H1 (cell line): ENCODE data around the gene CALML4. TPM values are rescaled to one million over a fixed set of nuclear protein-coding genes. Genes with fewer than 3 reads are reported as not detected.
A peak's percentile ranks its signal among the peaks of the same experiment; 100 is the strongest.

Source experiments
- CTCF ChIA-PET: fragments of 300-600 bp; sonication (Branson Sonifier 250); formaldehyde crosslinking; loops from one replicate; lab custom pipeline; 2021; ENCODE audit not compliant: partially characterized antibody; lab: Charles Lee
- POLR2A ChIA-PET: fragments of 300-600 bp; sonication (Branson Sonifier 250); formaldehyde crosslinking; loops from one replicate; lab custom pipeline; 2021; ENCODE audit warnings: inconsistent platforms; ENCODE audit not compliant: partially characterized antibody; lab: Charles Lee
- DNase-seq, 2 experiments: peaks; one replicate each; pipeline versions ENCODE4 v3.0.0 to v3.0.0-alpha.2; 2010 to 2022; ENCODE audit warnings: low spot score in 2 of 2, low read depth in 1 of 2, mixed read lengths in 1 of 2
- FAIRE-seq: peaks from 2 replicates; lab custom pipeline; 2011; peaks lifted over from hg19 to GRCh38; lab: Jason Lieb, UNC
- H2AFZ ChIP-seq: 2 replicates; pipeline ENCODE4 v1.8.1; 2012; ENCODE audit warnings: low read length, inconsistent platforms
- H2AK5ac ChIP-seq: 2 replicates; pipeline ENCODE4 v1.6.1; 2013; ENCODE audit warnings: low read depth, low read length
- H2BK120ac ChIP-seq: replicated peaks from 2 replicates; pipeline ENCODE3; 2013; ENCODE audit warnings: low read depth, low read length, inconsistent platforms
- H2BK12ac ChIP-seq: 2 replicates; pipeline ENCODE4 v1.6.1; 2013; ENCODE audit warnings: low read depth, low read length
- H2BK15ac ChIP-seq: 2 replicates; pipeline ENCODE4 v1.6.1; 2013; ENCODE audit warnings: low read length
- H2BK20ac ChIP-seq: 2 replicates; pipeline ENCODE4 v1.6.1; 2013; ENCODE audit warnings: low read length
- H2BK5ac ChIP-seq: 2 replicates; pipeline ENCODE4 v1.6.1; 2013; ENCODE audit warnings: low read depth, low read length
- H3K14ac ChIP-seq: 2 replicates; pipeline ENCODE4 v1.6.1; 2013; ENCODE audit warnings: inconsistent platforms; ENCODE audit not compliant: insufficient read length
- H3K18ac ChIP-seq: 2 replicates; pipeline ENCODE4 v1.6.1; 2013; ENCODE audit warnings: low read length; ENCODE audit errors: extremely low read depth
- H3K23ac ChIP-seq: 2 replicates; pipeline ENCODE4 v1.6.1; 2013; ENCODE audit warnings: inconsistent platforms; ENCODE audit not compliant: insufficient read length
- H3K23me2 ChIP-seq: 2 replicates; pipeline ENCODE4 v1.6.1; 2013; ENCODE audit warnings: low read depth, low read length
- H3K27ac ChIP-seq: 2 replicates; pipeline ENCODE4 v1.6.1; 2011; ENCODE audit warnings: low read depth, low read length, inconsistent platforms
- H3K27me3 ChIP-seq, 4 experiments: replicated peaks in 1 of 4; 1 replicate in 1 of 4; 2 replicates in 3 of 4; pipeline versions ENCODE4 v1.6.1 to v1.8.1; 2011 to 2013; ENCODE audit warnings: low read length in 3 of 4, mild to moderate bottlenecking in 3 of 4, inconsistent platforms in 2 of 4, mixed read lengths in 2 of 4, moderate library complexity in 1 of 4; ENCODE audit not compliant: control insufficient read depth in 3 of 4, insufficient read depth in 3 of 4; ENCODE audit errors: extremely low read depth in 1 of 4
- H3K36me3 ChIP-seq, 4 experiments: 2 replicates each; pipeline versions ENCODE4 v1.6.1 to v1.8.1; 2011 to 2013; ENCODE audit warnings: mild to moderate bottlenecking in 4 of 4, low read length in 3 of 4, moderate library complexity in 2 of 4, control low read depth in 1 of 4, inconsistent platforms in 1 of 4; ENCODE audit not compliant: insufficient read depth in 4 of 4, control insufficient read depth in 2 of 4
- H3K4ac ChIP-seq: replicated peaks from 2 replicates; pipeline ENCODE3; 2013; ENCODE audit warnings: low read length, low read depth, mixed read lengths, inconsistent platforms; ENCODE audit not compliant: insufficient read length
- H3K4me1 ChIP-seq, 4 experiments: replicated peaks in 1 of 4; 1 replicate in 1 of 4; 2 replicates in 3 of 4; pipeline versions ENCODE4 v1.6.1 to v1.8.1; 2011 to 2013; ENCODE audit warnings: low read length in 3 of 4, inconsistent platforms in 2 of 4, mixed read lengths in 1 of 4; ENCODE audit not compliant: insufficient read depth in 4 of 4, control insufficient read depth in 3 of 4
- H3K4me2 ChIP-seq, 2 experiments: 2 replicates each; pipeline versions ENCODE4 v1.6.1 to v1.8.1; 2011 to 2013; ENCODE audit warnings: low read depth in 2 of 2, low read length in 2 of 2, control low read depth in 1 of 2, inconsistent platforms in 1 of 2, mild to moderate bottlenecking in 1 of 2; ENCODE audit not compliant: insufficient read depth in 1 of 2
- H3K4me3 ChIP-seq, 4 experiments: fragments of 200-600, 300-600 bp in 1 of 4; sonication (generic), shearing (Covaris generic), sonication (Bioruptor Twin) in 1 of 4; 2 replicates each; pipeline versions ENCODE4 v1.5.1 to v1.8.1; 2011 to 2016; ENCODE audit warnings: low read length in 4 of 4, low read depth in 3 of 4, control low read depth in 2 of 4, inconsistent platforms in 2 of 4, mild to moderate bottlenecking in 2 of 4, mixed read lengths in 1 of 4, moderate library complexity in 1 of 4; ENCODE audit not compliant: insufficient read depth in 2 of 4; ENCODE audit errors: extremely low read depth in 1 of 4
- H3K56ac ChIP-seq: replicated peaks from 2 replicates; pipeline ENCODE3; 2013; ENCODE audit warnings: low read depth, mild to moderate bottlenecking, mixed read lengths, low read length, inconsistent platforms; ENCODE audit not compliant: insufficient read length
- H3K79me1 ChIP-seq: 2 replicates; pipeline ENCODE4 v1.6.1; 2013; ENCODE audit warnings: low read depth, low read length, control low read depth
- H3K79me2 ChIP-seq, 2 experiments: 2 replicates each; pipeline versions ENCODE4 v1.6.1 to v1.8.1; 2012 to 2013; ENCODE audit warnings: low read length in 2 of 2, mild to moderate bottlenecking in 2 of 2, inconsistent platforms in 1 of 2; ENCODE audit not compliant: insufficient read depth in 2 of 2, control insufficient read depth in 1 of 2
- H3K9ac ChIP-seq, 4 experiments: replicated peaks in 1 of 4; 1 replicate in 1 of 4; 2 replicates in 3 of 4; pipeline versions ENCODE4 v1.6.1 to v1.8.1; 2011 to 2013; ENCODE audit warnings: low read depth in 3 of 4, low read length in 3 of 4, control low read depth in 2 of 4, mild to moderate bottlenecking in 2 of 4, moderate library complexity in 2 of 4, inconsistent platforms in 1 of 4; ENCODE audit errors: extremely low read depth in 1 of 4
- H3K9me3 ChIP-seq, 2 experiments: 2 replicates each; pipeline versions ENCODE4 v1.6.1 to v1.8.1; 2012 to 2013; ENCODE audit warnings: mild to moderate bottlenecking in 2 of 2, moderate library complexity in 2 of 2, control low read depth in 1 of 2, inconsistent platforms in 1 of 2, low read depth in 1 of 2, low read length in 1 of 2, mixed read lengths in 1 of 2; ENCODE audit not compliant: insufficient read depth in 2 of 2
- H4K20me1 ChIP-seq, 2 experiments: replicated peaks in 1 of 2; 2 replicates each; pipeline versions ENCODE3 to v1.8.1; 2011 to 2013; ENCODE audit warnings: inconsistent platforms in 2 of 2, low read length in 2 of 2, mild to moderate bottlenecking in 1 of 2; ENCODE audit not compliant: insufficient read depth in 2 of 2, control insufficient read depth in 1 of 2
- H4K5ac ChIP-seq: 2 replicates; pipeline ENCODE4 v1.6.1; 2013; ENCODE audit warnings: low read length, low read depth, mixed read lengths, inconsistent platforms; ENCODE audit not compliant: insufficient read length
- H4K8ac ChIP-seq: 2 replicates; pipeline ENCODE4 v1.8.0; 2013; ENCODE audit warnings: mild to moderate bottlenecking, moderate library complexity, low read length, inconsistent platforms; ENCODE audit not compliant: insufficient read depth; ENCODE audit errors: extremely low read depth
- H4K91ac ChIP-seq: replicated peaks from 2 replicates; pipeline ENCODE3; 2013; ENCODE audit warnings: low read length, mixed read lengths, inconsistent platforms; ENCODE audit not compliant: insufficient read length
- ASH2L ChIP-seq: fragments of 200-600, 300-600 bp; sonication (generic); IDR thresholded peaks from one replicate; pipeline ENCODE4 v1.7.1; 2017; ENCODE audit warnings: low read length
- CBX5 ChIP-seq: fragments of 300-800, 300-1000 bp; sonication (generic); IDR thresholded peaks from 2 replicates; pipeline ENCODE4 v1.7.1; 2016; ENCODE audit warnings: antibody characterized with exemption, low read length, low read depth
- CTBP2 ChIP-seq: IDR thresholded peaks from 2 replicates; pipeline ENCODE4 v1.7.0; 2011; ENCODE audit warnings: borderline replicate concordance, mild to moderate bottlenecking, moderate library complexity, mixed read lengths, low read length; ENCODE audit not compliant: insufficient read depth, insufficient read length
- EGR1 ChIP-seq: IDR thresholded peaks from 2 replicates; pipeline ENCODE4 v1.6.1; 2011; ENCODE audit warnings: low read depth, low read length, borderline replicate concordance
- EZH2 ChIP-seq: fragments of 200-600 bp; sonication (generic); IDR thresholded peaks from 2 replicates; pipeline ENCODE4 v1.7.1; 2012; ENCODE audit warnings: low read depth, mild to moderate bottlenecking, moderate library complexity, low read length, inconsistent platforms; ENCODE audit not compliant: severe bottlenecking
- HDAC6 ChIP-seq: IDR thresholded peaks from one replicate; pipeline ENCODE4 v1.7.1; 2012; ENCODE audit warnings: low read depth, mild to moderate bottlenecking, inconsistent platforms, low read length, moderate library complexity
- KDM5A ChIP-seq: fragments of 200-600 bp; IDR thresholded peaks from 2 replicates; pipeline ENCODE4 v1.7.1; 2012; ENCODE audit warnings: mild to moderate bottlenecking, low read length, inconsistent platforms, mixed read lengths
- MAX ChIP-seq: IDR thresholded peaks from 2 replicates; pipeline ENCODE4 v1.6.1; 2012; ENCODE audit warnings: inconsistent platforms
- POU5F1 ChIP-seq: IDR thresholded peaks from 2 replicates; pipeline ENCODE4 v1.6.1; 2011; ENCODE audit warnings: low read depth, mild to moderate bottlenecking, low read length, moderate library complexity
- SP1 ChIP-seq: IDR thresholded peaks from 2 replicates; pipeline ENCODE4 v1.6.1; 2011; ENCODE audit warnings: low read depth, low read length
- SP4 ChIP-seq: IDR thresholded peaks from 2 replicates; pipeline ENCODE4 v1.6.1; 2012; ENCODE audit warnings: low read length, inconsistent platforms
- SUZ12 ChIP-seq: fragments of 200-600 bp; sonication (generic); IDR thresholded peaks from 2 replicates; pipeline ENCODE4 v1.6.1; 2012; ENCODE audit warnings: mild to moderate bottlenecking, inconsistent platforms, low read length, moderate library complexity, mixed read lengths
- TAF7 ChIP-seq: optimal IDR thresholded peaks from 2 replicates; pipeline ENCODE3; 2011; ENCODE audit warnings: low read depth, mild to moderate bottlenecking, inconsistent platforms, low read length, moderate library complexity, borderline replicate concordance
- ZNF274 ChIP-seq: IDR thresholded peaks from 2 replicates; pipeline ENCODE4 v1.7.0; 2012; ENCODE audit warnings: low read length, borderline replicate concordance; ENCODE audit errors: extremely low read depth
- WGBS, 2 experiments: shearing (Covaris generic) in 1 of 2; methylation state at CpG; one replicate each; pipeline versions ENCODE4 v1.1.6 to v1.1.7; 2013 to 2015; ENCODE audit warnings: low lambda C conversion rate in 2 of 2, mixed read lengths in 2 of 2, inconsistent platforms in 1 of 2, low coverage in 1 of 2, missing lambda C conversion rate in 1 of 2; ENCODE audit not compliant: insufficient replicate concordance in 2 of 2, insufficient coverage in 1 of 2, insufficient read length in 1 of 2; ENCODE audit errors: extremely low coverage in 1 of 2, missing lambda C conversion rate in 1 of 2; 5-methylcytosine and 5-hydroxymethylcytosine counted together
- polyA plus RNA-seq, 7 experiments: library from polyadenylated mRNA; depleted of rRNA in 3 of 7; stranded (reverse) in 5 of 7; unstranded in 2 of 7; fragments of >200 nt in 5 of 7; fragments of 200-250 nt in 2 of 7; gene quantifications; 1 replicate in 5 of 7; 2 replicates in 1 of 7; 4 replicates in 1 of 7; pipeline versions ENCODE4 v1.2.1 to v1.2.3, GENCODE V29; 2011 to 2013; ENCODE audit warnings: missing spikeins in 2 of 7, mixed read lengths in 2 of 7
- total RNA-seq: library from RNA; stranded (reverse); fragmentation: NEBNext Ultra II Directional; extraction: Animal tissue kit (Norgen Biotek cat#: 25700); gene quantifications from 2 replicates; pipeline ENCODE4 v1.2.1, GENCODE V29; 2021

CALML4 gene
- total and polyA plus RNA-seq, 2 of the 8 experiments (the other 6 are each of a cell fraction or from before 2014, with no cell fraction given), result 3.8 to 12.5 TPM

DNA sequence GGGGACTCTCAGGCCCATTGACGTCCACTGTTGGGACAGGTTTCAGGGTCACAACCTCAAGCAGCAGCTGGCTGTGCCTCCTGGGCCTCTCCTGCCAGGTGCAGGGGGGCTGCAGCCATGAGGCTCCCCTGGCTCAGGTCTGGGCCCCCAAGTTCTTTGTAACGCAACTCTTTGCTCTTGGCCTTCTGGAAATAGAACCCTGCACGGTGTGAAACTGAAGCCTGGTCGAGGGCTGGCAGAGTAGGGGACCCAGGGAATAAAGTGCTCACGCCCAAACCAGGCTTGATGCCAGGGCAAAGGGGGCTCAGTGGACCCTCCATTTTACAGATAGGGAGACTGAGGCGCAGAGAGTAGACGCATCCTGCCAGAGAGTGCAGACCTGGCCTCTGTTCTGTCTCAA is 771 bp downstream of the CALML4 start:
- peaks cover 9 to 30% of the 10 kb centered on the region in 2 experiments for H4K20me1 ChIP-seq
- TF ChIP-seq ASH2L (no peak), CBX5 (no peak), TAF7 (no peak), HDAC6 (no peak), EGR1 (no peak), MAX (no peak), SUZ12 (no peak), POU5F1 (no peak), ZNF274 (no peak), SP1 (no peak), SP4 (no peak), CTBP2 (no peak), EZH2 (no peak), KDM5A (no peak)

More for the DNA sequence above, 771 bp downstream of the CALML4 start:
- FAIRE-seq, result no peak
- peaks cover 2 to 41% (median 27%) of the 10 kb centered on the region in 4 experiments for H3K4me1 ChIP-seq
- 0 out of 4 replicates have a peak, but pooled peaks cover 0 to 7% of the 10 kb centered on the region in 2 experiments for H3K79me2 ChIP-seq
- H2BK120ac ChIP-seq, result no peak overlapping the region
- CTCF ChIA-PET, result interaction anchor here (4.3 kb wide), 1 partner anchor 9 kb away, joined by 36 read pairs; no protein-coding TSS in a partner anchor
- peak overlapping the region; percentile 25; the same call in 1 of the 2 replicates for H4K8ac ChIP-seq
- no peak overlapping the region for H3K23ac ChIP-seq
- no peaks in the 10 kb centered on the region for H3K23me2 ChIP-seq
- no peak overlapping the region for H3K27ac ChIP-seq
- H2BK12ac ChIP-seq, result no peak overlapping the region
- no peak overlapping the region for H2AFZ ChIP-seq
- 94% methylated on average over 7 of the region's 7 CpGs; no CpG with 5 or more reads in 1 of the 2 experiments for WGBS, 2 experiments
- peaks cover 2% of the 10 kb centered on the region; the same call in 1 of the 2 replicates for H3K79me1 ChIP-seq
- no peak overlapping the region for H3K4me2 ChIP-seq
- no peak overlapping the region for H2BK5ac ChIP-seq
- no peak overlapping the region for H3K4me3 ChIP-seq
- no peak overlapping the region for H2AK5ac ChIP-seq
- no peak overlapping the region for H2BK15ac ChIP-seq
- H3K9me3 ChIP-seq, result no peaks in the 10 kb centered on the region
- no peak overlapping the region for H3K14ac ChIP-seq
- H4K91ac ChIP-seq, result no peak overlapping the region
- POLR2A ChIA-PET, result interaction anchor here (1.0 to 1.3 kb wide), 2 partner anchors 10 to 12 kb away, joined by 3 read pairs; no protein-coding TSS in a partner anchor
- no peak overlapping the region for H3K18ac ChIP-seq
- no peaks in the 10 kb centered on the region; a peak in 1 of 8 replicates for H3K36me3 ChIP-seq
- H2BK20ac ChIP-seq, result no peak overlapping the region
- DNase-seq, result no peak
- H3K27me3 ChIP-seq, result no peaks in the 10 kb centered on the region
- H3K56ac ChIP-seq, result no peak overlapping the region
- H4K5ac ChIP-seq, result no peak overlapping the region
- no peak overlapping the region for H3K9ac ChIP-seq
- H3K4ac ChIP-seq, result no peak overlapping the region
